ENCODE data around the gene SPOCK1.

SPOCK1 gene

GRCh38 chr5:137481596-137481995 lies 17.5 kb downstream of the SPOCK1 start:
- H3K4me3 Mint-ChIP-seq: no peak overlapping the region
- H3K27ac Mint-ChIP-seq: no peak overlapping the region
- no peaks in the 10 kb centered on the region for H3K27me3 Mint-ChIP-seq

GRCh38 chr5:137478043-137478442 lies 21.1 kb downstream of the SPOCK1 start:
- Mint-ChIP-seq H3K9me3 (no peaks in the 10 kb centered on the region), H3K27ac (no peak overlapping the region), H3K4me1 (no peaks in the 10 kb centered on the region)

More at GRCh38 chr5:137481596-137481995, 17.5 kb downstream of the SPOCK1 start:
- no peak for DNase-seq
- H3K9me3 Mint-ChIP-seq: no peaks in the 10 kb centered on the region
- H3K4me1 Mint-ChIP-seq: no peaks in the 10 kb centered on the region
- no peaks in the 10 kb centered on the region for H3K36me3 Mint-ChIP-seq
- CTCF ChIA-PET: no interaction called here

GRCh38 chr5:137470921-137471220 lies 28.3 kb downstream of the SPOCK1 start:
- Mint-ChIP-seq H3K9me3 (no peaks in the 10 kb centered on the region), H3K4me3 (no peak overlapping the region), H3K4me1 (no peaks in the 10 kb centered on the region), H3K27ac (no peak overlapping the region), H3K36me3 (no peaks in the 10 kb centered on the region), H3K27me3 (peaks cover 4% of the 10 kb centered on the region)
- DNase-seq: no peak
- CTCF ChIA-PET: no interaction called here

More at GRCh38 chr5:137478043-137478442, 21.1 kb downstream of the SPOCK1 start:
- H3K27me3 Mint-ChIP-seq: no peaks in the 10 kb centered on the region
- no peak for DNase-seq
- CTCF ChIA-PET: no interaction called here
- H3K4me3 Mint-ChIP-seq: no peak overlapping the region
- H3K36me3 Mint-ChIP-seq: no peaks in the 10 kb centered on the region

GRCh38 chr5:137470111-137470920 lies 28.8 kb downstream of the SPOCK1 start:
- H3K4me3 Mint-ChIP-seq: no peak overlapping the region
- no peaks in the 10 kb centered on the region for H3K9me3 Mint-ChIP-seq
- CTCF ChIA-PET: no interaction called here
- H3K36me3 Mint-ChIP-seq: no peaks in the 10 kb centered on the region
- H3K27ac Mint-ChIP-seq: no peak overlapping the region
- peaks cover 4% of the 10 kb centered on the region for H3K27me3 Mint-ChIP-seq
- H3K4me1 Mint-ChIP-seq: no peaks in the 10 kb centered on the region
- no peak for DNase-seq

GRCh38 chr5:137466889-137467288 lies 32.2 kb downstream of the SPOCK1 start:
- H3K4me1 Mint-ChIP-seq: no peaks in the 10 kb centered on the region
- CTCF ChIA-PET: no interaction called here
- DNase-seq: no peak
- H3K36me3 Mint-ChIP-seq: no peaks in the 10 kb centered on the region
- H3K27ac Mint-ChIP-seq: no peak overlapping the region
- no peaks in the 10 kb centered on the region for H3K9me3 Mint-ChIP-seq
- H3K4me3 Mint-ChIP-seq: no peak overlapping the region
- H3K27me3 Mint-ChIP-seq: peaks cover 4% of the 10 kb centered on the region

GRCh38 chr5:137465930-137466329 lies 33.2 kb downstream of the SPOCK1 start:
- Mint-ChIP-seq H3K27ac (no peak overlapping the region), H3K4me3 (no peak overlapping the region), H3K9me3 (no peaks in the 10 kb centered on the region), H3K36me3 (no peaks in the 10 kb centered on the region), H3K4me1 (no peaks in the 10 kb centered on the region), H3K27me3 (peaks cover 4% of the 10 kb centered on the region)
- CTCF ChIA-PET: no interaction called here
- no peak for DNase-seq

GRCh38 chr5:137462816-137463520 lies 36.2 kb downstream of the SPOCK1 start:
- CTCF ChIA-PET: no interaction called here
- Mint-ChIP-seq H3K4me1 (no peaks in the 10 kb centered on the region), H3K27me3 (peaks cover 4% of the 10 kb centered on the region), H3K36me3 (no peaks in the 10 kb centered on the region), H3K27ac (no peak overlapping the region), H3K9me3 (no peaks in the 10 kb centered on the region), H3K4me3 (no peak overlapping the region)
- no peak for DNase-seq

- Mint-ChIP-seq H3K27me3 (peaks cover 4% of the 10 kb centered on the region), H3K36me3 (no peaks in the 10 kb centered on the region), H3K9me3 (no peaks in the 10 kb centered on the region), H3K4me3 (no peak overlapping the region), H3K4me1 (no peaks in the 10 kb centered on the region), H3K27ac (no peak overlapping the region)
- no peak for DNase-seq
- CTCF ChIA-PET: no interaction called here
Measured at GRCh38 chr5:137462265-137462590, 36.9 kb downstream of the SPOCK1 start.

GRCh38 chr5:137461391-137462264 lies 37.5 kb downstream of the SPOCK1 start:
- H3K4me3 Mint-ChIP-seq: no peak overlapping the region
- peaks cover under 1% of the 10 kb centered on the region for H3K27me3 Mint-ChIP-seq

GRCh38 chr5:137454671-137455070 lies 44.5 kb downstream of the SPOCK1 start:
- Mint-ChIP-seq H3K27me3 (peaks cover 4% of the 10 kb centered on the region), H3K9me3 (no peaks in the 10 kb centered on the region), H3K4me1 (no peaks in the 10 kb centered on the region), H3K36me3 (no peaks in the 10 kb centered on the region), H3K27ac (no peak overlapping the region), H3K4me3 (no peak overlapping the region)
- no peak for DNase-seq
- CTCF ChIA-PET: no interaction called here

More at GRCh38 chr5:137461391-137462264, 37.5 kb downstream of the SPOCK1 start:
- Mint-ChIP-seq H3K4me1 (no peaks in the 10 kb centered on the region), H3K36me3 (no peaks in the 10 kb centered on the region), H3K27ac (no peak overlapping the region), H3K9me3 (no peaks in the 10 kb centered on the region)
- CTCF ChIA-PET: no interaction called here
- no peak for DNase-seq

GRCh38 chr5:137453483-137454080 lies 45.5 kb downstream of the SPOCK1 start:
- no peak overlapping the region for H3K27ac Mint-ChIP-seq
- CTCF ChIA-PET: no interaction called here
- H3K36me3 Mint-ChIP-seq: no peaks in the 10 kb centered on the region
- DNase-seq: no peak
- H3K27me3 Mint-ChIP-seq: peaks cover 4% of the 10 kb centered on the region
- H3K4me3 Mint-ChIP-seq: no peak overlapping the region
- H3K4me1 Mint-ChIP-seq: no peaks in the 10 kb centered on the region
- H3K9me3 Mint-ChIP-seq: no peaks in the 10 kb centered on the region

GRCh38 chr5:137450759-137451158 lies 48.4 kb downstream of the SPOCK1 start:
- Mint-ChIP-seq H3K9me3 (no peaks in the 10 kb centered on the region), H3K27ac (no peak overlapping the region), H3K4me3 (no peak overlapping the region), H3K27me3 (peaks cover 3% of the 10 kb centered on the region), H3K4me1 (no peaks in the 10 kb centered on the region), H3K36me3 (no peaks in the 10 kb centered on the region)
- CTCF ChIA-PET: no interaction called here
- DNase-seq: no peak

- no peaks in the 10 kb centered on the region for H3K4me1 Mint-ChIP-seq
Measured at GRCh38 chr5:137448868-137449267, 50.3 kb downstream of the SPOCK1 start.

GRCh38 chr5:137446615-137447014 lies 52.5 kb downstream of the SPOCK1 start:
- no peak overlapping the region for H3K4me3 Mint-ChIP-seq
- CTCF ChIA-PET: no interaction called here

More at GRCh38 chr5:137448868-137449267, 50.3 kb downstream of the SPOCK1 start:
- Mint-ChIP-seq H3K36me3 (no peaks in the 10 kb centered on the region), H3K4me3 (no peak overlapping the region), H3K9me3 (no peaks in the 10 kb centered on the region), H3K27ac (no peak overlapping the region), H3K27me3 (no peaks in the 10 kb centered on the region)
- DNase-seq: no peak
- CTCF ChIA-PET: no interaction called here

More at GRCh38 chr5:137446615-137447014, 52.5 kb downstream of the SPOCK1 start:
- DNase-seq: no peak
- Mint-ChIP-seq H3K27ac (no peak overlapping the region), H3K4me1 (no peaks in the 10 kb centered on the region), H3K9me3 (no peaks in the 10 kb centered on the region), H3K36me3 (no peaks in the 10 kb centered on the region), H3K27me3 (no peaks in the 10 kb centered on the region)

All from activated naive CD4-positive, alpha-beta T cell treated with anti-CD3 and anti-CD28 coated beads, Interleukin-2, amount 10 ng/mL, durations not matched to agents 7 days and 5 days (primary cell).